ENCODE results near the gene USP10. TPM values are rescaled to one million over a fixed set of nuclear protein-coding genes. Genes with fewer than 3 reads are reported as not detected.

The USP10 gene
- total RNA-seq (2014; rRNA removed; shearing (Covaris generic)): 76.5 and 79.4 TPM in 2 replicates

GRCh38 chr16:84699712-84700445, at the start of gene USP10:
Gene USP10 (plus strand): TSS chr16:84700000. CDS start chr16:84700091, 91 bp downstream.

DNA sequence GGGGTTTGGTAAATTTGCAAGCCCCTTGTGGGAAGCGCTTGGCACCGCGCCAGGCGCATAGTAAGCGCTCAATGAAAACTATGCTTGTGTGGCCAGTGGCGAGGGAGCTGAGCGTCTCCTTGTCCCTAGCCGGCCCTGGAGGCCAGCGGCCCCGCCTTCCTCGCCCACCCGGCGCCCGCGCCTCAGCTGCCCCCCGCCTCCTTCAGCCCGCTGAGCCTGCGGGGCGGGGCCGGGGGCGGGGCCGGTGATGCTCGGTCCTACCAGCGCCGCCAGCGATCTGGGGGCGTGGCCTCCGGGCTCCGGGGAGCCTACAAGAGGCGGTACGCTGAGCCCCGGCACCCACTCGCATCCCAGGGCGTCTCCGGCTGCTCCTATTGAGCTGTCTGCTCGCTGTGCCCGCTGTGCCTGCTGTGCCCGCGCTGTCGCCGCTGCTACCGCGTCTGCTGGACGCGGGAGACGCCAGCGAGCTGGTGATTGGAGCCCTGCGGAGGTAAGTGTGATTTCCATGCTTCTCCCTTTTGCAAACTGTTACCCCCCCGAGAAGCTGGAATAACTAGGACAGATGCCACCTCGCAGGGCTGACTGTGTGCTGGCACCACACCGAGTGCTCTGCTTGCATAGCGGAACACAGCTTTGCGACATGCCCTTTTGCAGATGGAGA, 120.0 kb downstream of the USP10 start, which contains the start of gene CRISPLD2:
Gene CRISPLD2, plus strand, starts transcription at position 342 of the 661 bp plus-strand sequence. CDS start 18,511 bp downstream, outside the sequence.

Other genes starting within 250 kb of the USP10 start
- 18.5 and 19.2 TPM in 2 replicates for gene MEAK7, start 195.3 kb upstream of the USP10 start, total RNA-seq (2014; rRNA removed; shearing (Covaris generic))
- 308 and 334 TPM in 2 replicates for gene COTL1, start 81.9 kb upstream of the USP10 start, total RNA-seq (2014; rRNA removed; shearing (Covaris generic))
- gene KLHL36, start 51.5 kb upstream of the USP10 start, total RNA-seq (2014; rRNA removed; shearing (Covaris generic)): 21.0 and 25.9 TPM in 2 replicates
- 0.77 and 0.98 TPM in 2 replicates for gene CRISPLD2, start 120.0 kb downstream of the USP10 start, total RNA-seq (2014; rRNA removed; shearing (Covaris generic))

All from A375 (cell line).